CD8-positive, alpha-beta memory T cell (primary cell): Measurements from ENCODE around the gene CTDSP2. TPM values are rescaled to one million over a fixed set of nuclear protein-coding genes. Genes with fewer than 3 reads are reported as not detected.

Experiments used
- CTCF ChIA-PET: fragments of 350-600 bp; sonication (Branson Sonifier 250); formaldehyde crosslinking; loops from one replicate; lab custom pipeline; 2021; ENCODE audit warnings: antibody characterized with exemption; lab: Charles Lee
- POLR2A ChIA-PET: fragments of 350-600 bp; sonication (Branson Sonifier 250); formaldehyde crosslinking; loops from one replicate; lab custom pipeline; 2021; ENCODE audit warnings: antibody characterized with exemption; lab: Charles Lee
- DNase-seq, 5 donors: peaks; one replicate each; pipeline versions ENCODE4 v3.0.0 to v3.0.0-alpha.2; 2020 to 2022; ENCODE audit warnings: mixed read lengths in 1 of 5
- H3K27ac ChIP-seq: one replicate; pipeline ENCODE4 v1.7.0; 2013; ENCODE audit warnings: low read depth, mild to moderate bottlenecking, low read length, moderate library complexity
- H3K27me3 ChIP-seq: 2 replicates; pipeline ENCODE4 v1.7.0; 2013; ENCODE audit warnings: low read length, mild to moderate bottlenecking; ENCODE audit not compliant: insufficient read depth, poor library complexity, severe bottlenecking
- H3K36me3 ChIP-seq: 2 replicates; pipeline ENCODE4 v1.7.0; 2013; ENCODE audit warnings: mild to moderate bottlenecking, low read length, moderate library complexity; ENCODE audit not compliant: insufficient read depth
- H3K4me1 ChIP-seq: 2 replicates; pipeline ENCODE4 v1.7.0; 2013; ENCODE audit warnings: mild to moderate bottlenecking, low read length, moderate library complexity; ENCODE audit not compliant: insufficient read depth
- H3K4me3 ChIP-seq: 2 replicates; pipeline ENCODE4 v1.7.0; 2013; ENCODE audit warnings: mild to moderate bottlenecking, low read length
- H3K9me3 ChIP-seq: 2 replicates; pipeline ENCODE4 v1.7.0; 2013; ENCODE audit warnings: mild to moderate bottlenecking, low read length
- H3K27ac Mint-ChIP-seq, 8 donors: one replicate each; pipeline ENCODE4 v1.8.0; 2020 to 2021; ENCODE audit warnings: mixed read lengths in 8 of 8, mild to moderate bottlenecking in 6 of 8, inconsistent platforms in 3 of 8, moderate library complexity in 3 of 8
- H3K27me3 Mint-ChIP-seq, 2 donors: one replicate each; pipeline ENCODE4 v1.8.0; 2020 to 2021; ENCODE audit warnings: mixed read lengths in 2 of 2, mild to moderate bottlenecking in 1 of 2, moderate library complexity in 1 of 2
- H3K36me3 Mint-ChIP-seq, 3 donors: one replicate each; pipeline ENCODE4 v1.8.0; 2020 to 2021; ENCODE audit warnings: mixed read lengths in 3 of 3, inconsistent platforms in 1 of 3, mild to moderate bottlenecking in 1 of 3
- H3K4me1 Mint-ChIP-seq, 3 donors: one replicate each; pipeline ENCODE4 v1.8.0; 2020 to 2021; ENCODE audit warnings: mixed read lengths in 3 of 3, inconsistent platforms in 1 of 3, mild to moderate bottlenecking in 1 of 3
- H3K4me3 Mint-ChIP-seq, 7 donors: one replicate each; pipeline ENCODE4 v1.8.0; 2020 to 2021; ENCODE audit warnings: mixed read lengths in 7 of 7, mild to moderate bottlenecking in 6 of 7, moderate library complexity in 4 of 7, inconsistent platforms in 2 of 7
- H3K9me3 Mint-ChIP-seq, 5 donors: one replicate each; pipeline ENCODE4 v1.8.0; 2020 to 2022; ENCODE audit warnings: mixed read lengths in 5 of 5, mild to moderate bottlenecking in 3 of 5, moderate library complexity in 2 of 5, inconsistent platforms in 1 of 5
- polyA plus RNA-seq: library from polyadenylated mRNA; unstranded; fragments of 300-500 nt; fragmentation: Illumina TruSeq; gene quantifications from one replicate; pipeline ENCODE4 v1.2.3, GENCODE V29; 2021
- total RNA-seq, 2 experiments: library from RNA; stranded (reverse); gene quantifications; one replicate each; pipeline ENCODE4 v1.2.3, GENCODE V29; 2021

CTDSP2 gene
- total RNA-seq (10 to 100 TPM; 72.8 to 76.4 TPM), polyA plus RNA-seq (55.0 TPM)

GRCh38 chr12:57846577-57847319 lies at the start of gene CTDSP2:
TSS of gene CTDSP2 (minus strand) at chr12:57846729. CDS start at chr12:57846435, 294 bp downstream.
- H3K4me3 Mint-ChIP-seq = peak within 1 kb of the TSS; percentile 84 to 100 (median 89)
- Histone ChIP-seq H3K27me3 (no peaks in the 10 kb centered on the region), H3K27ac (peak within 1 kb of the TSS; percentile 88), H3K9me3 (no peaks in the 10 kb centered on the region), H3K4me3 (peak within 1 kb of the TSS; percentile 87), H3K36me3 (no peaks in the 10 kb centered on the region), H3K4me1 (peaks cover 29% of the 10 kb centered on the region)
- peaks cover 4 to 6% of the 10 kb centered on the region in 2 donors for H3K27me3 Mint-ChIP-seq
- CTCF ChIA-PET = interaction anchor here (0.6 to 4.2 kb wide), 10 partner anchors 7 to 64 kb away, joined by 3 to 31 read pairs (median 4); partner anchors contain the start of gene TSFM
- H3K27ac Mint-ChIP-seq = peak within 1 kb of the TSS; percentile 78 to 94 (median 87)
- H3K4me1 Mint-ChIP-seq = peaks cover 37 to 58% (median 41%) of the 10 kb centered on the region in 3 donors
- POLR2A ChIA-PET = interaction anchor here (0.9 to 2.3 kb wide), 6 partner anchors 10 to 94 kb away, joined by 3 to 10 read pairs (median 3); partner anchors contain the start of genes ATP23, AVIL and TSFM
- H3K36me3 Mint-ChIP-seq = peaks cover 0 to 25% (median 0%) of the 10 kb centered on the region in 3 donors
- no peaks in the 10 kb centered on the region for H3K9me3 Mint-ChIP-seq
- DNase-seq = peak; percentile 79 to 91 (median 85)

GRCh38 chr12:57896115-57896433 lies 49.5 kb upstream of the CTDSP2 start:
- CTCF ChIA-PET = interaction anchor here (1.2 to 3.9 kb wide), 7 partner anchors 10 to 131 kb away, joined by 3 to 17 read pairs (median 4); partner anchors contain the start of gene TSFM
- Mint-ChIP-seq H3K4me1 (peaks cover 40 to 59% (median 58%) of the 10 kb centered on the region in 3 donors), H3K27me3 (peaks cover 0 to 8% of the 10 kb centered on the region in 2 donors), H3K9me3 (no peaks in the 10 kb centered on the region), H3K36me3 (peaks cover 0 to 6% (median 0%) of the 10 kb centered on the region in 3 donors), H3K27ac (peak overlapping the region in 6 of 8 donors; percentile 54 to 85 (median 56)), H3K4me3 (peak overlapping the region in 6 of 7 donors; percentile 20 to 69 (median 55))
- DNase-seq = peak in 1 of 5 donors; percentile 27
- H3K4me3 ChIP-seq = peak overlapping the region; percentile 18
- H3K4me1 ChIP-seq = peaks cover 58% of the 10 kb centered on the region
- no peak overlapping the region for H3K27ac ChIP-seq
- H3K27me3 ChIP-seq = no peaks in the 10 kb centered on the region
- no peaks in the 10 kb centered on the region for H3K9me3 ChIP-seq
- POLR2A ChIA-PET = interaction anchor here (1.2 kb wide), 1 partner anchor 113 kb away, joined by 3 read pairs; no protein-coding TSS in a partner anchor
- H3K36me3 ChIP-seq = no peaks in the 10 kb centered on the region

- Histone ChIP-seq H3K27ac (no peak overlapping the region), H3K36me3 (no peaks in the 10 kb centered on the region), H3K4me3 (no peak overlapping the region), H3K9me3 (no peaks in the 10 kb centered on the region), H3K4me1 (peaks cover 58% of the 10 kb centered on the region), H3K27me3 (no peaks in the 10 kb centered on the region)
- POLR2A ChIA-PET = no interaction called here
- DNase-seq = no peak
- Mint-ChIP-seq H3K27me3 (peaks cover 0 to 8% of the 10 kb centered on the region in 2 donors), H3K4me1 (peaks cover 40 to 59% (median 58%) of the 10 kb centered on the region in 3 donors), H3K27ac (peak overlapping the region in 7 of 8 donors; percentile 8 to 85 (median 56)), H3K9me3 (no peaks in the 10 kb centered on the region), H3K36me3 (peaks cover 0 to 6% (median 0%) of the 10 kb centered on the region in 3 donors), H3K4me3 (peak overlapping the region in 6 of 7 donors; percentile 21 to 69 (median 55))
- CTCF ChIA-PET = interaction anchor here (1.2 to 3.9 kb wide), 8 partner anchors 10 to 131 kb away, joined by 3 to 17 read pairs (median 4); partner anchors contain the start of genes CTDSP2 and TSFM
These were observed 49.0 kb upstream of the CTDSP2 start for GRCh38 chr12:57895389-57896114.

GRCh38 chr12:57894399-57895292 lies 48.1 kb upstream of the CTDSP2 start:
- Mint-ChIP-seq H3K9me3 (no peaks in the 10 kb centered on the region), H3K27me3 (peaks cover 0 to 12% of the 10 kb centered on the region in 2 donors), H3K4me1 (peaks cover 38 to 58% (median 56%) of the 10 kb centered on the region in 3 donors), H3K4me3 (peak overlapping the region in 4 of 7 donors; percentile 15 to 75 (median 41)), H3K27ac (peak overlapping the region in 5 of 8 donors; percentile 1 to 83 (median 45)), H3K36me3 (peaks cover 0 to 6% (median 0%) of the 10 kb centered on the region in 3 donors)
- no peak for DNase-seq
- Histone ChIP-seq H3K4me1 (peaks cover 51% of the 10 kb centered on the region), H3K9me3 (no peaks in the 10 kb centered on the region), H3K27ac (peak overlapping the region; percentile 40), H3K27me3 (no peaks in the 10 kb centered on the region), H3K4me3 (no peak overlapping the region), H3K36me3 (no peaks in the 10 kb centered on the region)
- ChIA-PET CTCF (interaction anchor here (1.1 to 3.9 kb wide), 8 partner anchors 11 to 112 kb away, joined by 3 to 17 read pairs (median 5); partner anchors contain the start of genes CTDSP2 and TSFM), POLR2A (no interaction called here)

- POLR2A ChIA-PET = interaction anchor here (0.5 kb wide), 1 partner anchor 59 kb away, joined by 3 read pairs; no protein-coding TSS in a partner anchor
- H3K4me1 Mint-ChIP-seq = peaks cover 28 to 50% (median 48%) of the 10 kb centered on the region in 3 donors
- H3K27me3 Mint-ChIP-seq = peaks cover 0 to 12% of the 10 kb centered on the region in 2 donors
- H3K36me3 Mint-ChIP-seq = peaks cover 0 to 6% (median 0%) of the 10 kb centered on the region in 3 donors
- peak overlapping the region in 3 of 8 donors; percentile 5 to 83 (median 45) for H3K27ac Mint-ChIP-seq
- peak overlapping the region in 1 of 7 donors; percentile 75 for H3K4me3 Mint-ChIP-seq
- Histone ChIP-seq H3K36me3 (no peaks in the 10 kb centered on the region), H3K4me1 (peaks cover 48% of the 10 kb centered on the region), H3K27me3 (no peaks in the 10 kb centered on the region), H3K9me3 (no peaks in the 10 kb centered on the region), H3K4me3 (no peak overlapping the region), H3K27ac (peak overlapping the region; percentile 40)
- CTCF ChIA-PET = interaction anchor here (1.1 to 3.9 kb wide), 5 partner anchors 12 to 91 kb away, joined by 3 to 17 read pairs (median 8); no protein-coding TSS in a partner anchor
- H3K9me3 Mint-ChIP-seq = no peaks in the 10 kb centered on the region
- no peak for DNase-seq
These were observed 47.2 kb upstream of the CTDSP2 start for GRCh38 chr12:57893431-57894353.

GRCh38 chr12:57892232-57892972 lies 45.9 kb upstream of the CTDSP2 start:
- no peak overlapping the region for H3K27ac ChIP-seq
- H3K9me3 ChIP-seq = no peaks in the 10 kb centered on the region
- Mint-ChIP-seq H3K9me3 (no peaks in the 10 kb centered on the region), H3K4me3 (no peak overlapping the region), H3K4me1 (peaks cover 25 to 50% (median 44%) of the 10 kb centered on the region in 3 donors), H3K27me3 (peaks cover 0 to 12% of the 10 kb centered on the region in 2 donors), H3K36me3 (peaks cover 0 to 6% (median 0%) of the 10 kb centered on the region in 3 donors), H3K27ac (peak overlapping the region in 2 of 8 donors; percentile 9 to 47)
- peaks cover 44% of the 10 kb centered on the region for H3K4me1 ChIP-seq
- H3K4me3 ChIP-seq = no peak overlapping the region
- no peak for DNase-seq
- ChIA-PET CTCF (interaction anchor here (3.7 kb wide), 1 partner anchor 13 kb away, joined by 16 read pairs; no protein-coding TSS in a partner anchor), POLR2A (no interaction called here)
- H3K27me3 ChIP-seq = no peaks in the 10 kb centered on the region
- no peaks in the 10 kb centered on the region for H3K36me3 ChIP-seq
